SKM-1 (cell line): Measurements from ENCODE around the gene COPS6.
"Not testable (repeated sequence)": the region's sequence is repeated elsewhere in the genome, so short reads cannot be mapped to it uniquely, and the experiment has no call there.

Experiments used
- DNase-seq: peaks from one replicate; lab custom pipeline; 2025; ENCODE audit not compliant: unreplicated experiment; lab: John Stamatoyannopoulos, UW

Gene COPS6

GRCh38 chr7:100126239-100126930, 37.6 kb downstream of the COPS6 start:
- DNase-seq, result no peak

GRCh38 chr7:100126931-100127865, 38.4 kb downstream of the COPS6 start, which contains the start of gene MBLAC1:
Gene MBLAC1, plus strand, starts transcription at chr7:100126967. Its CDS starts 429 bp downstream, at chr7:100127396.
- peak; percentile 81 for DNase-seq

GRCh38 chr7:100127866-100128636, 39.3 kb downstream of the COPS6 start:
- DNase-seq, result no peak

- DNase-seq, result no peak
Measured at GRCh38 chr7:100128637-100128963, 39.8 kb downstream of the COPS6 start.

- DNase-seq, result not testable (repeated sequence)
Measured at GRCh38 chr7:100130220-100130607, 41.4 kb downstream of the COPS6 start.

GRCh38 chr7:100130608-100131453, 42.1 kb downstream of the COPS6 start:
- no peak for DNase-seq

- DNase-seq, result no peak
Measured at GRCh38 chr7:100132126-100132525, 43.4 kb downstream of the COPS6 start.

- DNase-seq, result peak; percentile 68
Measured at GRCh38 chr7:100132697-100133151, 44.0 kb downstream of the COPS6 start.

GRCh38 chr7:100137851-100138760, 49.3 kb downstream of the COPS6 start:
- no peak for DNase-seq

- peak; percentile 24 for DNase-seq
Measured at GRCh38 chr7:100141555-100141949, 52.8 kb downstream of the COPS6 start.
